ENCODE results near the gene EEF1A2.

Gene EEF1A2

GRCh38 chr20:63461104-63461763 lies 37.6 kb downstream of the EEF1A2 start:
- no peak for TF ChIP-seq CTCF (IDR thresholded peaks at IDR 0.05; ENCODE audit: low read length, missing control alignments)
- DNase-seq (ENCODE audit: low read depth): no peak
- no peak overlapping the region for H3K4me3 ChIP-seq (replicated peaks; ENCODE audit: low read depth, low read length)

- no peak for TF ChIP-seq CTCF (IDR thresholded peaks at IDR 0.05; ENCODE audit: low read length, missing control alignments)
- H3K4me3 ChIP-seq (replicated peaks; ENCODE audit: low read depth, low read length): no peak overlapping the region
- no peak for DNase-seq (ENCODE audit: low read depth)
Observed at GRCh38 chr20:63459070-63459380, 39.9 kb downstream of the EEF1A2 start.

- no peak overlapping the region for H3K4me3 ChIP-seq (replicated peaks; ENCODE audit: low read depth, low read length)
- no peak for DNase-seq (ENCODE audit: low read depth)
- TF ChIP-seq CTCF (IDR thresholded peaks at IDR 0.05; ENCODE audit: low read length, missing control alignments): no peak
Observed at GRCh38 chr20:63458170-63459069, 40.5 kb downstream of the EEF1A2 start.

- no peak for TF ChIP-seq CTCF (IDR thresholded peaks at IDR 0.05; ENCODE audit: low read length, missing control alignments)
- no peak for DNase-seq (ENCODE audit: low read depth)
- H3K4me3 ChIP-seq (replicated peaks; ENCODE audit: low read depth, low read length): no peak overlapping the region
Observed at GRCh38 chr20:63457737-63458136, 41.1 kb downstream of the EEF1A2 start.

GRCh38 chr20:63456429-63457284 lies 42.2 kb downstream of the EEF1A2 start:
- no peak for DNase-seq (ENCODE audit: low read depth)
- no peak overlapping the region for H3K4me3 ChIP-seq (replicated peaks; ENCODE audit: low read depth, low read length)
- TF ChIP-seq CTCF (IDR thresholded peaks at IDR 0.05; ENCODE audit: low read length, missing control alignments): no peak

- no peak overlapping the region for H3K4me3 ChIP-seq (replicated peaks; ENCODE audit: low read depth, low read length)
- no peak for DNase-seq (ENCODE audit: low read depth)
- TF ChIP-seq CTCF (IDR thresholded peaks at IDR 0.05; ENCODE audit: low read length, missing control alignments): no peak
Observed at GRCh38 chr20:63455568-63455859, 43.4 kb downstream of the EEF1A2 start.
